ENCODE measurements around the gene TIFAB.
A peak's percentile ranks its signal among the peaks of the same experiment; 100 is the strongest.
"Not testable (repeated sequence)": the region's sequence is repeated elsewhere in the genome, so short reads cannot be mapped to it uniquely, and the experiment has no call there.

Gene TIFAB, protein sequence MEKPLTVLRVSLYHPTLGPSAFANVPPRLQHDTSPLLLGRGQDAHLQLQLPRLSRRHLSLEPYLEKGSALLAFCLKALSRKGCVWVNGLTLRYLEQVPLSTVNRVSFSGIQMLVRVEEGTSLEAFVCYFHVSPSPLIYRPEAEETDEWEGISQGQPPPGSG

GRCh38 chr5:135452321-135453030, at the start of gene TIFAB:
Gene TIFAB (minus strand): TSS chr5:135452351. CDS start chr5:135449939, 2,412 bp downstream.
- no peak for DNase-seq

DNA sequence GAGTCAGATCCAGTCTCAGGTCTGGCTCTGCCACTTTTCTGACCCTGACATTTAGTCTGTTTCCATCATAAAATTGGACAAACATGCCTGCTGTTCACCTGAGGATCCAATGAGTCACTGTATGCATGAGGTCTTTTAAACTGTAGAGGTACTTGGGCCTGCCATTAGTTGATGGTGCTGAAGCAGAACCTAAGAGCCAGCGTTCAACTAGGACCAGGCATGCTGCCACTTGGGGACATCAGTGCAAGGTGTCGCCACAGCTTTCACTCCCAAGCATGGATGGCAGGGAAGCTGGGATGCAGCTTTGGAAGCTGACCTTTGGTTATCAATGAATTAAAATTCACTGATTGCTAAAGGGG, 46.5 kb upstream of the TIFAB start:
- no peak for DNase-seq

DNA sequence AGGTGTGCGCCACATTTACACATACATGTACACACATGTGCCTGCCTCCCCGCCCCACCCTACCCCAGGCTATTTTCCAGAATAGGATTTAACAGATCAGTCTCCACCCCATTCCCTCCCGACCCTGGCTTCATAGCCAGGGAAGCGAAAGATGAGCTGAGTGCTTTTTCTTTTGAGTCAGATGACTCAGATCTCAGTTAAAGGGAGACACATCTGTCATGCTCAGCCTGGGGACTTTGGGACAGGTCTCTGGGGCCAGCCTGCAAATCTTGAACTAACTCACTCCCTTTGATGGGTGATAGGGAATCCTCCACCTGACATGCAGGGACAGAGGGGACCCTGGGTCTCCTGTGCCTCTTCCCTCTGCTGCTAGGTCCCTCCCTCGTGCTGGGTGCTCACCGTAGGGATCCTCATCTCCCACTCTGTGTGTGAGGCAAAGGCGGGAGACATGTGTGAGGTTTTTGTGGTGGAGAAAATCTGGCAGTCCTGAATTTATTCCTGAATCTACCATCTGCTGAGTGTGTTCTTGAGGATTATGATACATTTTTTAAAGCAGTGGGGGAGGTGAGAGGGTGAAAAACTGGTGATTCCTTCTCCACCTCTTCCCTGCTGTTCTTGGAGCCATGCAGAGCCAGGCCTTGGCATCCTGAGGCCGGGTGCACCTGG, 46.0 kb upstream of the TIFAB start:
- DNase-seq = no peak

DNA sequence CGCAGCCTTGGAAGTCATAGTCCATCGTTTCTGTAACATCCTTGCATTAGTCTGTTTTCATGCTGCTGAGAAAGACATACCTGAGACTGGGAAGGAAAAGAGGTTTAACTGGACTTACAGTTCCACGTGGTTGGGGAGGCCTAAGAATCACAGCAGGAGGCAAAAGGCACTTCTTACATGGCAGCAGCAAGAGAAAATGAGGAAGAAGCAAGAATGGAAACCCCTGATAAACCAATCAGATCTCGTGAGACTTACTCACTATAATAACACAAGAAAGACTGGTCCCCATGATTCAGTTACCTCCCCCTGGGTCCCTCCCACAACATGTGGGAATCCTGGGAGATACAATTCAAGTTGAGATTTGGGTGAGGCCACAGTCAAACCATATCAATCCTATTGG, 43.4 kb upstream of the TIFAB start:
- DNase-seq = not testable (repeated sequence)

GRCh38 chr5:135494196-135494595, 42.0 kb upstream of the TIFAB start:
- no peak for DNase-seq

DNA sequence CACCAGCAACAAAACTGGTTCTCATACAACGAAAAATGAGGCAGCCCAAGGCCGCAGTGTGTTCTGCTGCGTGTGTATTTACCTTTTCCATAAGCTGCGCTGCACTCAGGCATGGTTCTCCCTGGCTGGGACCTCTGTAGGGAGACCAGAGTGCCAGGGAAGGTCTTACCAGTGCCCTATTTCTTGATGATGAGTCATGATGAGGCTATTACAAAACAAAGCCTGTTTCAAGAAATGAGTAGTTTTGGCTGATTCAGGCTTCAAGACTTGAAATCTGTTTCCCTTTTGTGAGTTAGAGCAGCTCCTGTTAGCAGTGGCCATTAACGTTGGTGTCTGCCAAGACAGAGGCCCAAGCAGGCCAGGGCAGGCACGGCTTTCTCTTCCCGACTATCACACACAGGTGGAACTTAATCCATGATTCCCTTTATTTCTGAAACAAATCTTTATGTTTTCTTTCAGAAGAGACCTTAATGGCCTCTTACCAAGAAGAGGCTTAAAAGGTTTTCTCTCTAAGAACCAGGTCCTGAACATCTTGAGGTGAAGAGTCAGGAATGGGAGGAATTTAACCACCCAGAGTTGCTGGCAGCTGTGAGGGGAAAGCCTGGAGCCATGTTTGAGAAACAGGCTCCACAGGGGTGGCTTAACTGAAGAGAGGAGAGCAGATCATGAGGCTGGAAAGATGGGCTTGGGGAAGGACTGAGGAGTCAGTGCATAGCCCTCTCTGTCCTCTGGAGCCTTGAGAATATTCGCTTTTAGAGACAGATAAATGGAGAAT, 41.4 kb upstream of the TIFAB start:
- no peak for DNase-seq

- no peak for DNase-seq
Measured at GRCh38 chr5:135492319-135492626, 40.1 kb upstream of the TIFAB start.

DNA sequence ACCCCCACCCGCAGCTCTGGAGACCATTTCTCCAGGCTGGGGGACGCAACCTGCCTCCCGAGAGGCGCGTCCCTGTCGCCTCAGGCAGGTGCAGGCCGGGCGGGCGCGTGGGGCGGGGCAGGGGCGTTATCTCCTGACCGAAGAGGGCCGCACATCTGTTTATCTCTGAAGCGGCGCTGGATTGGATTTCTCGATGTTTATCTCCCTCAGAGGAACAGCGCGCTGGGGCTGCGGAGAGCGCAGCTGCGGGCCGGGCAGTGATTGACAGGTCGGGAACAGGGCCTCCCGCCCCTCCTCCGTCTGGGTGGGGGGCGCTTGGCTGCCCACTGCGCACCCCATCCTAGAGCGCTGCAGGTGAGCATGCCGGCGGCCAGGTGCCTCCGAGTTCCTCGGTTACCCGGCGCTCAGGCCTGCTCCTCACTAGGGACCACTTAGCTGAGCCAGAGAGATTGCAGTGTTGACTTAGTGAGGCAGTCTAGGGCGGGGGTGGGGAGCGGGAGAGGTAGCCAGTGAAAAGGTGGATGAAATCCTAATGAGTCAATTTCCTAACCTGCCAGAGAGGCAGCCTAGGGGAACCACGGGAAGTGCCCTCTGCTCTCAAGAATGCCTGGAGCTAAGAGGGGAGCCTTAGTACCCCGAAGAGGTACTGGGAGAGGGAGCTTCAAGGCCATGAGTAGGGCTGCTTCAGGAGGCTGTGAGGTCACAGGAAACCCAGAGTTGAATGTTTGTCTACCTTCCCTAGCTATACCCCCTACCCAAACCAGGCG, 39.6 kb upstream of the TIFAB start:
- DNase-seq = peak; percentile 93

GRCh38 chr5:135491038-135491551, 38.9 kb upstream of the TIFAB start:
- DNase-seq = no peak

GRCh38 chr5:135490245-135491037, 38.3 kb upstream of the TIFAB start:
- DNase-seq = no peak

DNA sequence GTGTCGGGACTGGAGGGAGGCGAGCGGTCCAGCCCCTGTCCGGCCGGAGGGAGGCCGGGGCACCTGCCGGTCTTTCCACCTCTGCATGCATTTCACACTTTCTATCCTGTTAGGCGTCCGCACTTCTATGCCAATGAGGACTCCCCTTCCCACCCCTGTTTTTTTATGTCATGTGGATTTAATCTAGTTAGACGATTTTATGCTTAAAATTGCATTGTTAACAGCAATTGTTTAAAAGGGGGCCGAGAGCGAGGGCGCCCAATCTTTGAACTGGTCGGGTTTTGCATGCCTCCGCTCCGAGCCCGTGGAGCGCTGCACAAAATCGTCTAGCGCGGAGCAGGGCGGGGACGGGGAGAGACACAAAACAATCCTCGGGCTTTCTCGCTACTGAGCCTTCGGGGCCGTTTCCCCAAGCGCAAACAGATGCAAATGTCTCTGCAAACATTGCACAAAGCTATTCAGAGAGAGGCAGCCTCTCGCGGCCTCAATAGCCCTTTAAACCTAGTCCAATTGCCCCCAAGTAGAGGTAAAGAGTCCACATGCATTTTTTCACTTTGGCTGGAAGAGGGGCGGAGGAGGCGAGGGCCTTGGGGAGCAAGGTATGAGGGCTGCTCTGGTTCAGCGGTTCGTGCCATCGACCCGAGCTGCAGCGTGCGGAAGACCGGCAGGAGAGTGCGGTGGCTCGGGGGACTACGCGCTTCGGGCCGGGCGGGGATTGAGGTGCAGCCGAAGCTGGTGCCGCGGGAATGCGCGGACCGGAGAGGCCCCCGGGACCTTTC, 37.5 kb upstream of the TIFAB start:
- no peak for DNase-seq

DNA sequence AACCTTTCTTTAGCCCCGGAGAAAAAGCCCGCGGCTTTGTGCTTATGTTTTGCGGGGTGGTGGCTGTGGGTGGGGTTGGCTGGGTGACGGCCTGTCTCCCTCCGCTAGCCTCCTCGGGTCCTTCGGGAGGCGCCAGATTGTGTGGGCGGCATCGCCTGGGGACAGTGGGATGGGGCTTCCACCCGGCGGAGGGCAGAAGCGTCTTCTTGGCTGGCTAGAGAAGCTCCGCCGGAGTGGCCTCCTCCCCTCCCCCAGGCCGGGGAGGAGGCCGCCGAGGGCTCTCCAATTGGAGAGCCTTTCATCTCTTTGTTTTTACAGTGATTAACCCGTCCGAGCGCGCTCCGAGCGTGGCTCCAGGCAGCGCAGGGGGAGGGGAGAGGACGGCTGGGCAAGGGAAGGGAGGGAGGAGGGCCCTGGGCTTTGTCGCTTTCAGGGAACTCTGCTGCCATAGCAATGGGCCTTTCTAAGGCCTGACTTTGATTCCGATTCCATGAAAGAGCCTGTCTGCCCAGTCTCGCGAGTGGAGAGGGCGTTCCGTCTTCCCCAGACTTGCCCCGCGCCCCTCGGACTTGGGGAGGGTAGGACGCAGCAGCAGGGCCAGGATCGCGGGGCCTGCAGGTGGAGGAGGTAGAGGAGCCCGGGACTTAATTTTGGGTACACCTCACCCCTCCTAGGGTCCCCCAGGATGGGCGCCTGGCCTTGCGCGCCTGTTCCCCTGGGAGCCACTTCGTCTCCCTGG, 36.7 kb upstream of the TIFAB start:
- peak; percentile 81 for DNase-seq

DNA sequence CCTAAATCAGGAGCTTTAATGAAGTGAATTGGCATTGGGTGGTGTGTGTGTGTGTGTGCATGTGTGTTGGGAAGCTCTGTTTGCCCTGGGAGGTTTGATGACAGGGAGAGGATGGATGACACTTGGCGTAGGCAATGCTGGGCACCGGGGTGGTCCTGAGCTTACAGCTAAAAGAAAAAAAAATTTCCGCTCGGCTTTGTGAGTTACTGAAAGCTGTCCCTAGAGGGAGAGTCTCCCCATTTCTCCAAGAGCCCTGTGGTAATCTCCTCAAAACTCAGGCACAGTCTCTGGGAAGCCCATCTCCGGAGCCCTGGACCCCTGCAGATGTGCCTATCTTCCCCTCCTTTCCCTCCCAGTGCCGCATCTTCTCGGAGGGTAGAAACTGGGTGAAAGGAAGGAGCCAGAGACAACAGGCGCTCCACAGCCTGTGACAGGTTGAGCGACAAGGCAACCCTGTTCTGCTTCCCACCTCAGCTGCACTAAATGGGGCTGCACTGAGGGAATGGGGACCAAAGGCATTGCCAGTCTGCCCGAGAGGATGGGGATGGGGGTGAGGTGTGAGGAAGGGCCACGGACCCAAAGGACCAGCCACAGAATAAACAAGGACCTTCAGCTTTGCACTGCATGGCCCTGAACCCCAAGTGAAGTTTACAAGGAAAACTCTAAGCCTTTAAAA, 35.8 kb upstream of the TIFAB start:
- no peak for DNase-seq

- DNase-seq = no peak
Measured at GRCh38 chr5:135487037-135487395, 34.9 kb upstream of the TIFAB start.

GRCh38 chr5:135486131-135487036, 34.2 kb upstream of the TIFAB start:
- DNase-seq = no peak

DNA sequence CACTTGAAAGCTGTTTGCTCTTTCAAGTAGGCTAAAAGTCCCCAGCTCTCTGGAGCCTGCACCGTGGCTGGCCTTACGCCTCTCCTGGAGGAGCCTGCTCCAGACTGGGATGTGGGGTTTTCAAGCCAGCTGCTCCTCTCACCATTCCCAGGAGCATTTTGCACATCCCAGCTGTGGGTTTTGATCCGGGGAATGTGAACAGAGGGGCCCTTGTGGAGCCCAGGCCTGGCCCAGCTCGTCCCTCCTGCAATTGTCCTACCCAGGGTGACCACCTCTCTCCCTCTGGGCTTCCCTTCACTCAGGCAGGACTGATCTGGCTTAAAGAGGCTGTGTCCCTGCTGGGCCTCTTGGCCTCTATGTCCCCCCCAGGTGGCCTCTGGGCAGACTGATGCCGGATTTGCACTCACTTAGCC, 32.5 kb upstream of the TIFAB start:
- DNase-seq = no peak

- no peak for DNase-seq
Measured at GRCh38 chr5:135483254-135483653, 31.1 kb upstream of the TIFAB start.

GRCh38 chr5:135482381-135482933, 30.3 kb upstream of the TIFAB start:
- no peak for DNase-seq
